Gastroesophageal sphincter (tissue), 4 donors: ENCODE results near the gene SYPL1. TPM values are rescaled to one million over a fixed set of nuclear protein-coding genes. Genes with fewer than 3 reads are reported as not detected.

ENCODE experiments used
- ATAC-seq: fragments of 150-250 bp; one replicate; pipeline ENCODE4 v1.9.1; 2016; ENCODE audit warnings: mild to moderate bottlenecking, moderate library complexity
- H3K27ac ChIP-seq, 4 donors: fragments of 200-600 bp; sonication (generic) in 3 of 4; 1 replicate in 3 of 4; 2 replicates in 1 of 4; pipeline ENCODE4 v1.5.1; 2016 to 2019
- H3K27me3 ChIP-seq: fragments of 200-600 bp; sonication (generic); one replicate; pipeline ENCODE4 v1.5.1; 2019
- H3K36me3 ChIP-seq, 2 donors: fragments of 200-600 bp; sonication (generic); one replicate each; pipeline ENCODE4 v1.5.1; 2019; ENCODE audit warnings: control low read depth in 1 of 2
- H3K4me1 ChIP-seq, 3 donors: fragments of 200-600 bp; sonication (generic); 1 replicate in 2 of 3; 2 replicates in 1 of 3; pipeline ENCODE4 v1.5.1; 2016 to 2019; ENCODE audit warnings: control low read depth in 2 of 3
- H3K4me3 ChIP-seq, 2 donors: fragments of 200-600 bp; sonication (generic); one replicate each; pipeline ENCODE4 v1.5.1; 2019; ENCODE audit warnings: mild to moderate bottlenecking in 1 of 2, moderate library complexity in 1 of 2
- H3K9me3 ChIP-seq, 3 donors: fragments of 200-600 bp; sonication (generic); one replicate each; pipeline ENCODE4 v1.5.1; 2017 to 2019; ENCODE audit warnings: control low read depth in 2 of 3
- EP300 ChIP-seq: sonication (generic); formaldehyde crosslinking; IDR thresholded peaks from one replicate; pipeline ENCODE4 v1.6.1; 2017; ENCODE audit warnings: antibody characterized with exemption, mild to moderate bottlenecking
- POLR2A ChIP-seq, 2 donors: fragments of 450-650 bp; IDR thresholded peaks; one replicate each; pipeline ENCODE4 v1.6.1; 2017; ENCODE audit warnings: antibody characterized with exemption in 2 of 2, mild to moderate bottlenecking in 2 of 2, moderate library complexity in 1 of 2
- POLR2AphosphoS5 ChIP-seq: sonication (generic); formaldehyde crosslinking; IDR thresholded peaks from one replicate; pipeline ENCODE4 v1.6.1; 2017; ENCODE audit warnings: antibody characterized with exemption
- WGBS, 2 donors: methylation state at CpG; one replicate each; pipeline ENCODE4 v1.1.5; 2018; ENCODE audit warnings: low coverage in 1 of 2; 5-methylcytosine and 5-hydroxymethylcytosine counted together
- total RNA-seq, 4 donors: library from RNA; depleted of rRNA; stranded (reverse); fragments of >200 nt; gene quantifications; one replicate each; pipeline ENCODE4 v1.1.0, GENCODE V29; 2016
- TF ChIP-seq, protein P1 (sequence below), 4 experiments: fragments of 200-600 bp in 2 of 4; fragments of 450-650 bp in 2 of 4; sonication (generic) in 1 of 4; IDR thresholded peaks; one replicate each; pipeline ENCODE4 v1.5.1; 2017 to 2019; ENCODE audit warnings: antibody characterized with exemption in 4 of 4, mild to moderate bottlenecking in 2 of 4, moderate library complexity in 2 of 4

SYPL1 gene
- total RNA-seq, 4 donors from 2014 or later: 80.0 to 132 (median 93.2) TPM

DNA sequence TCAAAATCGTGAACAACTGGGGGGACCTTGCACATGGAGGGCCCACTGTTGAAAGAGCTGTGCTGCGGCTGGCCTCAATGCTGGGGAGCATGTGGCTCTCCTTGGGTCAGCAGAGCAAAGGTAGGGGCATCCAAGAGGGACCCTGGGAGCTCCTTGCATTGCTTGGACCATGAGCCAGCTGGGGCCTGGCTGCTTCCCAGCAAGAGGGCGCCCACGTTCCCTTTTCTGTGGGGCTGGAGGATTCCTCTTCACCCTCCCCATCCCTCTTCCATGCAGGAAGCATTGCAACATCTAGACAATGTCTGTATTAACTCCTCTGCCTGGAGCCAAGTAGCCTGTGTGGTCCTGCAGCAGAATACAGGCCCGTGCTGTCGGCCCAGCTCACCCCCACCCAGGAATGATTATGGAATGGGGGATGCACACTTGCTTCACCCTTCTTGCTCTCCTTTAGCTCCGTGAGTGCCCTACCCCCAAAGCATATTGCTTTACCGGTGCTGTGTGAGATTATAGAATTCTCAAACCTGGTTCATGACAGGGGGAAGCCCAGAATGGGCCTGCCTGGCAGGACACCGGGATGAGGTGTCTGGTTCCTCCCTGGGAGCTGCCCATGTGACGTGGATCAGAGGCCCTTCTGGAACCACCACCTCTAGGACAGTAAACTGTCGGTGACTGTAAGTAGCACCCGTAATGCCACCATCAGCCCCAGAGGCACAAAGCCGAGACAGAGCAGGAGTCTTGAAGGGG is 61.9 kb downstream of the SYPL1 start:
- Histone ChIP-seq H3K27me3 (no peaks in the 10 kb centered on the region), H3K4me1 (peaks cover 0 to 18% (median 0%) of the 10 kb centered on the region in 3 donors), H3K27ac (peak overlapping the region in 2 of 4 donors; percentile 43 to 53), H3K36me3 (no peaks in the 10 kb centered on the region), H3K4me3 (no peak overlapping the region), H3K9me3 (no peaks in the 10 kb centered on the region)
- peak; percentile 60 for ATAC-seq
- WGBS, 2 donors: 40 to 47% methylated on average over 1 to 3 of the region's 13 CpGs
- no peak for TF ChIP-seq POLR2AphosphoS5
- no peak for TF ChIP-seq POLR2A (IDR thresholded peaks at IDR 0.05)
- no peak for TF ChIP-seq EP300
- TF ChIP-seq, protein P1, sequence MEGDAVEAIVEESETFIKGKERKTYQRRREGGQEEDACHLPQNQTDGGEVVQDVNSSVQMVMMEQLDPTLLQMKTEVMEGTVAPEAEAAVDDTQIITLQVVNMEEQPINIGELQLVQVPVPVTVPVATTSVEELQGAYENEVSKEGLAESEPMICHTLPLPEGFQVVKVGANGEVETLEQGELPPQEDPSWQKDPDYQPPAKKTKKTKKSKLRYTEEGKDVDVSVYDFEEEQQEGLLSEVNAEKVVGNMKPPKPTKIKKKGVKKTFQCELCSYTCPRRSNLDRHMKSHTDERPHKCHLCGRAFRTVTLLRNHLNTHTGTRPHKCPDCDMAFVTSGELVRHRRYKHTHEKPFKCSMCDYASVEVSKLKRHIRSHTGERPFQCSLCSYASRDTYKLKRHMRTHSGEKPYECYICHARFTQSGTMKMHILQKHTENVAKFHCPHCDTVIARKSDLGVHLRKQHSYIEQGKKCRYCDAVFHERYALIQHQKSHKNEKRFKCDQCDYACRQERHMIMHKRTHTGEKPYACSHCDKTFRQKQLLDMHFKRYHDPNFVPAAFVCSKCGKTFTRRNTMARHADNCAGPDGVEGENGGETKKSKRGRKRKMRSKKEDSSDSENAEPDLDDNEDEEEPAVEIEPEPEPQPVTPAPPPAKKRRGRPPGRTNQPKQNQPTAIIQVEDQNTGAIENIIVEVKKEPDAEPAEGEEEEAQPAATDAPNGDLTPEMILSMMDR (IDR thresholded peaks at IDR 0.05): no peak

DNA sequence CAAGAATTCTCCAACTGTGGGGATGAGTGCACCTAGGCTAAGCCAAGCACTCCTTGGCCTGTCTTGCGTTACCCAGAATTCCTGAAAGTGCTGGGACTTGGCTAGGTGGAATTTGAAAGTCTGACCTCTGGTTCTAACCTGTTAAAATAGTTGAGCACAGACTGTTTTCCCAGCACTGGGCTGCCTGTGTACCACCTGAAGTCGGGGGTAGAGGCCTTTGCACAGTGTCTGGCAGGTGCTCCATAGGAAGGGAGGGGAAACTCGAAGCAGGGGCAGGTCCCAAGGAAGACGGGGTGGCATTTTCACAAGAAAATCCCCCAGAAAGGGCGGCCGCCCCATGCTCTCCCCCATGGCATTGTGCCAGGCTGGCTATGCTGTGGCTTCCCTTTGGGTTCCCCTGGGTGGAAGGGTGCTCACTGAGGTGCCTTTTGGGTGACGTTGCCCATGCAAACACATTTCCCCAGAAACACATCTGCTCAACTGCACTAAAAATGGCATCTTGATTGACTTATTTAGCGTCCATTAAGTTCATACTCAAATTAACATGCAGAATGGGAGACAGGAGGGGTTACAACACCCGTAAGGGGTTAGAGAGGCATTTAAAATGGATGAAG is 62.9 kb downstream of the SYPL1 start:
- Histone ChIP-seq H3K4me3 (no peak overlapping the region), H3K36me3 (no peaks in the 10 kb centered on the region), H3K4me1 (peaks cover 0 to 18% (median 0%) of the 10 kb centered on the region in 3 donors), H3K27ac (no peak overlapping the region), H3K9me3 (no peaks in the 10 kb centered on the region), H3K27me3 (no peaks in the 10 kb centered on the region)
- TF ChIP-seq POLR2A (IDR thresholded peaks at IDR 0.05) (no peak), EP300 (no peak)
- TF ChIP-seq, protein P1 (IDR thresholded peaks at IDR 0.05): no peak
- ATAC-seq: no peak
- 85 to 88% methylated on average over 2 to 5 of the region's 9 CpGs for WGBS, 2 donors

DNA sequence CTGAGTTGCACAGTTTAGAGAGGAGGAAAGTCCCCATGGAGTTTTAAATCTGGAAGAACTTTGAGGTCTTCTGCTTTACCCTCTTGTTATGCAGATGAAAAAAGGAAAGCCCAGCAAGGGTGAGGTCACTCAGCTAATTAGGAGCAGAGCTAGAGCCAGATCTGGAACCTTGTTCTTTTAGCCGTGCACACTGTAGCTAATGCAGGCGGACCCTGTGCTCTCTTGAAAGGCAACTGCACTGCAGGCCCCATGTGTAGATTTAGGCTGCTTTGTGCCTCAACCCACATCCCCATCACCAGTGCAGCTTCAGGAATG is 63.4 kb downstream of the SYPL1 start:
- no peak overlapping the region for H3K27ac ChIP-seq

DNA sequence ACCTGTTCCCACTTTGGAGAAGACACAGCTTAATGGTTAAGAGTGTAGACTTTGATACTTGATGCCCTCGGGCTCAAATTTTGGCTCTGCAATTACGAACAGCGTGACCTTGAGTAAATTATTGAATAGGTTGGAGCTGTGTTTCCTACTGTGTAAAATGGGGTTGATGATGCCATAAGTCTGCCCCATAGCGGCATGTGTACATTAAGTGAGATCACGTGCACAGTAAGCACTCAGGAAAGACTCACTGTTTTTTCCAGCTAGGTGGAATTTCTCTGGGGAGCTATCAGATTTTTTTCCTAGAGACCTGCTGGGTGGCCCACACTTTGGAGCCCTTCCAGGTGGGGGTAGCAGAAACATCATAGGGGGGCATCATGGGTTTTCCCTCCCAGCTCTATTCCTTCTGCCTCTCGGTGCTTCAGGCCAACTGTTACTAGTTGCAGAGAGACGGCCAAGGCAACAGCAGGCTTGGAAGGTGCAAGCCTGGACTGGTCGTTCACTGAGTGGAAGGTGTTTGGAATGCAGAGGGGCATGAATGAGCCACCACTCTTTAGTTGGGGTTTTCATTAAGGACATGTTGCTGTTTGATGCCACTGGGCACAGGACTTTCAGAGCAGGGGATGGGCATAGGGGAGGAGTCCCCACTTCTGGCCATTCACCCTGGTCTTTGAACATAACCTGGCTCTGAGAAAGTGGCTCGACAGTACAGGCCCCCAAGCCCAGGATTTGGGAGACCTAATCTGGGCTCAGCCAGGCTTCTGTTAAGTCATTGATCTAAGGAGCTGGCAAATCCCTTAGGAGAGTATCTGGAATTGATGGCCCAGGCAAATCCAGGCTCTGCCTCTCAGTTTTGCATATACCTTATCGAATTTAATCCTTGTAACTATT is 64.0 kb downstream of the SYPL1 start:
- Histone ChIP-seq H3K4me3 (no peak overlapping the region), H3K27ac (no peak overlapping the region), H3K9me3 (no peaks in the 10 kb centered on the region), H3K4me1 (peaks cover 0 to 19% (median 0%) of the 10 kb centered on the region in 3 donors), H3K36me3 (no peaks in the 10 kb centered on the region), H3K27me3 (no peaks in the 10 kb centered on the region)
- no peak for TF ChIP-seq POLR2AphosphoS5
- TF ChIP-seq EP300: no peak
- TF ChIP-seq POLR2A (IDR thresholded peaks at IDR 0.05): no peak
- TF ChIP-seq, protein P1 (IDR thresholded peaks at IDR 0.05): no peak
- 75 to 83% methylated on average over 7 to 8 of the region's 10 CpGs for WGBS, 2 donors
- ATAC-seq: no peak

More for the DNA sequence above, 63.4 kb downstream of the SYPL1 start:
- WGBS, 2 donors: 100% methylated on average over 1 of the region's 2 CpGs; no CpG with 5 or more reads in 1 of the 2 donors
- no peaks in the 10 kb centered on the region for H3K27me3 ChIP-seq
- no peak overlapping the region for H3K4me3 ChIP-seq
- no peaks in the 10 kb centered on the region for H3K9me3 ChIP-seq
- peaks cover 0 to 18% (median 0%) of the 10 kb centered on the region in 3 donors for H3K4me1 ChIP-seq
- TF ChIP-seq POLR2AphosphoS5 (no peak), POLR2A (IDR thresholded peaks at IDR 0.05) (no peak), EP300 (no peak)
- TF ChIP-seq, protein P1 (IDR thresholded peaks at IDR 0.05): no peak
- no peaks in the 10 kb centered on the region for H3K36me3 ChIP-seq
- ATAC-seq: no peak
